ENCODE measurements around the gene CCDC83.

- no peak for TF ChIP-seq CTCF (conservative IDR thresholded peaks at IDR 0.05 in 1 of 2, IDR thresholded peaks at IDR 0.05 in 1 of 2; ENCODE audit: low read depth in 1 of 2, low read length in 2 of 2)
- TF ChIP-seq EZH2 (IDR thresholded peaks at IDR 0.05; ENCODE audit: low read length, missing control alignments): no peak
Measured at GRCh38 chr11:85889108-85889507, 33.9 kb downstream of the CCDC83 start.

All from fibroblast of lung (primary cell).